ENCODE measurements around the gene ABTB2. TPM values are rescaled to one million over a fixed set of nuclear protein-coding genes. Genes with fewer than 3 reads are reported as not detected.

The ABTB2 gene
- polyA plus RNA-seq, 1 donor from 2014 or later: 0.04 TPM

GRCh38 chr11:34280945-34281872 lies 76.6 kb downstream of the ABTB2 start:
- H3K4me3 Mint-ChIP-seq: no peak overlapping the region
- no peaks in the 10 kb centered on the region for H3K36me3 Mint-ChIP-seq
- no peaks in the 10 kb centered on the region for H3K9me3 Mint-ChIP-seq
- H3K27me3 Mint-ChIP-seq: no peaks in the 10 kb centered on the region
- H3K4me1 Mint-ChIP-seq: peaks cover 0 to 3% (median 0%) of the 10 kb centered on the region in 3 donors
- H3K27ac Mint-ChIP-seq: no peak overlapping the region

GRCh38 chr11:34278693-34279297 lies 79.0 kb downstream of the ABTB2 start:
- H3K4me3 Mint-ChIP-seq: no peak overlapping the region
- no peaks in the 10 kb centered on the region for H3K27me3 Mint-ChIP-seq
- H3K27ac Mint-ChIP-seq: no peak overlapping the region
- H3K4me1 Mint-ChIP-seq: peaks cover 0 to 2% (median 0%) of the 10 kb centered on the region in 3 donors
- no peaks in the 10 kb centered on the region for H3K9me3 Mint-ChIP-seq
- H3K36me3 Mint-ChIP-seq: no peaks in the 10 kb centered on the region

GRCh38 chr11:34278175-34278574 lies 79.6 kb downstream of the ABTB2 start:
- Mint-ChIP-seq H3K4me1 (peaks cover 0 to 2% (median 0%) of the 10 kb centered on the region in 3 donors), H3K9me3 (no peaks in the 10 kb centered on the region), H3K36me3 (no peaks in the 10 kb centered on the region), H3K27ac (no peak overlapping the region), H3K27me3 (no peaks in the 10 kb centered on the region), H3K4me3 (no peak overlapping the region)

- no peak overlapping the region for H3K4me3 Mint-ChIP-seq
- H3K27me3 Mint-ChIP-seq: no peaks in the 10 kb centered on the region
- peaks cover 0 to 2% (median 0%) of the 10 kb centered on the region in 3 donors for H3K4me1 Mint-ChIP-seq
- no peak overlapping the region for H3K27ac Mint-ChIP-seq
- no peaks in the 10 kb centered on the region for H3K9me3 Mint-ChIP-seq
- H3K36me3 Mint-ChIP-seq: no peaks in the 10 kb centered on the region
Measured at GRCh38 chr11:34277171-34277570, 80.6 kb downstream of the ABTB2 start.

GRCh38 chr11:34276352-34276864 lies 81.4 kb downstream of the ABTB2 start:
- Mint-ChIP-seq H3K27ac (no peak overlapping the region), H3K4me3 (no peak overlapping the region), H3K9me3 (no peaks in the 10 kb centered on the region), H3K36me3 (no peaks in the 10 kb centered on the region), H3K27me3 (no peaks in the 10 kb centered on the region), H3K4me1 (peaks cover 0 to 2% (median 0%) of the 10 kb centered on the region in 3 donors)

- Mint-ChIP-seq H3K4me3 (no peak overlapping the region), H3K27ac (no peak overlapping the region), H3K27me3 (no peaks in the 10 kb centered on the region), H3K4me1 (peaks cover 0 to 2% (median 0%) of the 10 kb centered on the region in 3 donors), H3K9me3 (no peaks in the 10 kb centered on the region), H3K36me3 (no peaks in the 10 kb centered on the region)
Measured at GRCh38 chr11:34275486-34275885, 82.3 kb downstream of the ABTB2 start.

- Mint-ChIP-seq H3K27ac (no peak overlapping the region), H3K4me1 (peaks cover 0 to 2% (median 0%) of the 10 kb centered on the region in 3 donors), H3K4me3 (no peak overlapping the region), H3K36me3 (no peaks in the 10 kb centered on the region), H3K9me3 (no peaks in the 10 kb centered on the region), H3K27me3 (no peaks in the 10 kb centered on the region)
Measured at GRCh38 chr11:34274712-34275398, 83.0 kb downstream of the ABTB2 start.

GRCh38 chr11:34273099-34273498 lies 84.7 kb downstream of the ABTB2 start:
- Mint-ChIP-seq H3K9me3 (no peaks in the 10 kb centered on the region), H3K27ac (no peak overlapping the region), H3K36me3 (no peaks in the 10 kb centered on the region), H3K27me3 (no peaks in the 10 kb centered on the region), H3K4me3 (no peak overlapping the region), H3K4me1 (peaks cover 0 to 2% (median 0%) of the 10 kb centered on the region in 3 donors)

GRCh38 chr11:34271727-34272126 lies 86.1 kb downstream of the ABTB2 start:
- no peak overlapping the region for H3K4me3 Mint-ChIP-seq
- H3K27ac Mint-ChIP-seq: no peak overlapping the region
- no peaks in the 10 kb centered on the region for H3K27me3 Mint-ChIP-seq
- no peaks in the 10 kb centered on the region for H3K9me3 Mint-ChIP-seq
- no peaks in the 10 kb centered on the region for H3K36me3 Mint-ChIP-seq
- H3K4me1 Mint-ChIP-seq: no peaks in the 10 kb centered on the region

- H3K36me3 Mint-ChIP-seq: no peaks in the 10 kb centered on the region
- H3K27me3 Mint-ChIP-seq: peaks cover 3% of the 10 kb centered on the region
- no peak overlapping the region for H3K27ac Mint-ChIP-seq
- no peak overlapping the region for H3K4me3 Mint-ChIP-seq
- H3K9me3 Mint-ChIP-seq: no peaks in the 10 kb centered on the region
- H3K4me1 Mint-ChIP-seq: no peaks in the 10 kb centered on the region
Measured at GRCh38 chr11:34270711-34271110, 87.1 kb downstream of the ABTB2 start.

GRCh38 chr11:34269694-34270245 lies 88.0 kb downstream of the ABTB2 start:
- H3K36me3 Mint-ChIP-seq: no peaks in the 10 kb centered on the region
- H3K27me3 Mint-ChIP-seq: peaks cover 4% of the 10 kb centered on the region
- no peak overlapping the region for H3K27ac Mint-ChIP-seq
- no peaks in the 10 kb centered on the region for H3K9me3 Mint-ChIP-seq
- no peaks in the 10 kb centered on the region for H3K4me1 Mint-ChIP-seq
- H3K4me3 Mint-ChIP-seq: no peak overlapping the region

GRCh38 chr11:34268906-34269430 lies 88.8 kb downstream of the ABTB2 start:
- no peaks in the 10 kb centered on the region for H3K36me3 Mint-ChIP-seq
- H3K4me1 Mint-ChIP-seq: no peaks in the 10 kb centered on the region
- H3K4me3 Mint-ChIP-seq: no peak overlapping the region
- H3K9me3 Mint-ChIP-seq: no peaks in the 10 kb centered on the region
- peaks cover 5% of the 10 kb centered on the region for H3K27me3 Mint-ChIP-seq
- peak overlapping the region in 1 of 3 donors; percentile 67 for H3K27ac Mint-ChIP-seq

GRCh38 chr11:34267417-34267816 lies 90.4 kb downstream of the ABTB2 start:
- no peak overlapping the region for H3K27ac Mint-ChIP-seq
- H3K9me3 Mint-ChIP-seq: no peaks in the 10 kb centered on the region
- no peaks in the 10 kb centered on the region for H3K4me1 Mint-ChIP-seq
- H3K4me3 Mint-ChIP-seq: no peak overlapping the region
- peaks cover 5% of the 10 kb centered on the region for H3K27me3 Mint-ChIP-seq
- no peaks in the 10 kb centered on the region for H3K36me3 Mint-ChIP-seq

GRCh38 chr11:34267013-34267412 lies 90.8 kb downstream of the ABTB2 start:
- H3K4me3 Mint-ChIP-seq: no peak overlapping the region
- H3K36me3 Mint-ChIP-seq: no peaks in the 10 kb centered on the region
- H3K4me1 Mint-ChIP-seq: no peaks in the 10 kb centered on the region
- H3K9me3 Mint-ChIP-seq: no peaks in the 10 kb centered on the region
- H3K27me3 Mint-ChIP-seq: peaks cover 5% of the 10 kb centered on the region
- no peak overlapping the region for H3K27ac Mint-ChIP-seq

All from IgD-negative memory B cell (primary cell).